Measurements from ENCODE around the gene TIMP2. TPM values are rescaled to one million over a fixed set of nuclear protein-coding genes. Genes with fewer than 3 reads are reported as not detected.

The TIMP2 gene
- total and polyA plus RNA-seq, 2 donors (not counting 3 experiments of a cell fraction or from before 2014, with no cell fraction given): 138 to 318 TPM

- Histone ChIP-seq H3K4me1 (ENCODE audit: control insufficient read depth, extremely low read depth, insufficient read depth, low read length) (peaks cover 28% of the 10 kb centered on the region), H3K9me3 (replicated peaks; ENCODE audit: control insufficient read depth, insufficient read depth, low read length) (no peaks in the 10 kb centered on the region), H3K36me3 (ENCODE audit: control insufficient read depth in 2 of 2, extremely low read depth in 1 of 2, insufficient read depth in 2 of 2, low read length in 2 of 2) (no peaks in the 10 kb centered on the region), H3K4me2 (ENCODE audit: insufficient read depth, low read length) (no peak overlapping the region), H3K4me3 (replicated peaks in 1 of 3; ENCODE audit: insufficient read depth in 1 of 3, low read depth in 1 of 3, low read length in 3 of 3) (no peak overlapping the region), H3K9ac (replicated peaks; ENCODE audit: extremely low read depth, insufficient read depth, low read length) (no peak overlapping the region), H3K27me3 (ENCODE audit: control insufficient read depth in 2 of 2, insufficient read depth in 2 of 2, low read length in 2 of 2) (no peaks in the 10 kb centered on the region), H3K79me2 (ENCODE audit: control insufficient read depth, insufficient read depth, low read length) (no peaks in the 10 kb centered on the region), H3K9me1 (replicated peaks; ENCODE audit: control insufficient read depth, extremely low read depth, insufficient read depth, low read length) (no peaks in the 10 kb centered on the region), H4K20me1 (replicated peaks; ENCODE audit: control insufficient read depth, extremely low read depth, insufficient read depth, low read length) (no peaks in the 10 kb centered on the region), H2AFZ (ENCODE audit: low read depth, low read length) (no peak overlapping the region), H3K27ac (ENCODE audit: insufficient read depth, low read depth, low read length) (no peak overlapping the region)
- ChIA-PET POLR2A (no interaction called here), CTCF (interaction anchor here (0.8 kb wide), 1 partner anchor 41 kb away, joined by 8 read pairs; no protein-coding TSS in a partner anchor)
- TF ChIP-seq FOS (IDR thresholded peaks at IDR 0.05; ENCODE audit: borderline replicate concordance, insufficient read depth, low read length): no peak
- no peak for TF ChIP-seq MAX (IDR thresholded peaks at IDR 0.05; ENCODE audit: insufficient read depth, insufficient read length)
- TF ChIP-seq GATA2 (IDR thresholded peaks at IDR 0.05; ENCODE audit: insufficient read depth, insufficient read length, low read depth, low read length): no peak
- TF ChIP-seq CTCF (IDR thresholded peaks at IDR 0.05; ENCODE audit: extremely low read depth in 1 of 2, insufficient read depth in 1 of 2, low read depth in 1 of 2, low read length in 2 of 2): no peak
- TF ChIP-seq POLR2A (IDR thresholded peaks at IDR 0.05; ENCODE audit: low read depth, low read length): no peak
- TF ChIP-seq EZH2 (IDR thresholded peaks at IDR 0.05; ENCODE audit: borderline replicate concordance, low read depth, low read length, severe bottlenecking): no peak
- TF ChIP-seq JUN (IDR thresholded peaks at IDR 0.05; ENCODE audit: borderline replicate concordance, insufficient read depth, insufficient read length, low read depth): no peak
- TF ChIP-seq MYC (IDR thresholded peaks at IDR 0.05; ENCODE audit: low read depth, low read length): no peak
- dilution Hi-C loops (cut with MboI; ENCODE audit: extremely low pct_ligation_motif_present, low sequenced_read_pairs): no loop called here
- no TSS peak for BruUV-seq (replicated peaks)
- intact Hi-C loops (cut with micrococcal nuclease): loop anchor here (5.0 kb wide), 1 partner anchor 973 kb away; the partner anchor contains the start of gene TNRC6C
- no peak for FAIRE-seq
- DNase-seq (ENCODE audit: low read depth, low spot score): no peak
Observed at GRCh38 chr17:78929908-78930775, 5.0 kb upstream of the TIMP2 start.
